ENCODE measurements around the gene PRPF31. TPM values are rescaled to one million over a fixed set of nuclear protein-coding genes. Genes with fewer than 3 reads are reported as not detected.

PRPF31 gene
- total RNA-seq, 2 experiments from 2014 or later = 47.8 to 53.0 TPM

DNA sequence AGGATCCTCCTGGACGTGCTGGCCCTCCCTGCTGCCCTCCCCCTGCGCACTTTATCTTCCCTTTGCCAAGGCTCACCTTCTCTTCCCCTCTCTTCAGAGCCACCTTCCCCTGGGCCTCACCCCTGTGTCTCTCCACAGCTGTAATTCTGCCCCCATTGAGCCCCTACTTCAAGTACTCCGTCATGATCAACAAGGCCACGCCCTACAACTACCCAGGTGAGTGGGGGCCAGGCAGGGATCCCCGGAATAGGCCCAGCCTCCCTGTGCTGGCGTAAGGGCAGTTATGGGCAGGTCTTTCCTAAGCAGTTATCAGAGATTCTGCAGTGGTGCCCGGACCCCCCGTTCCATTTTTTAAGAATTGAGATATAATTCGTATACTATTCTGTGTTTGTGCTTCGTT, 9.8 kb upstream of the PRPF31 start:
- Histone ChIP-seq H2AFZ (ENCODE audit: low read length) (no peak overlapping the region), H3K79me2 (ENCODE audit: insufficient read depth, low read depth, low read length) (peaks cover 27% of the 10 kb centered on the region; the same call in 1 of the 2 replicates), H3K4me3 (ENCODE audit: low read depth, low read length, poor library complexity, severe bottlenecking) (no peak overlapping the region), H3K4me1 (ENCODE audit: insufficient read depth, low read length, poor library complexity, severe bottlenecking) (peaks cover 11% of the 10 kb centered on the region), H3K27ac (ENCODE audit: low read depth, low read length, poor library complexity, severe bottlenecking) (no peak overlapping the region), H3K9me3 (ENCODE audit: low read length) (no peaks in the 10 kb centered on the region), H3K36me3 (ENCODE audit: insufficient read depth, low read length) (peaks cover 57% of the 10 kb centered on the region), H3K9me2 (ENCODE audit: insufficient read depth, low read length) (no peaks in the 10 kb centered on the region), H4K20me1 (ENCODE audit: insufficient read depth, low read length) (no peaks in the 10 kb centered on the region), H3K4me2 (ENCODE audit: low read length) (no peak overlapping the region)
- TF ChIP-seq EZH2phosphoT487 (IDR thresholded peaks at IDR 0.05; ENCODE audit: borderline replicate concordance, low read depth, low read length) (no peak), CTCF (conservative IDR thresholded peaks at IDR 0.05; ENCODE audit: low read length) (no peak)
- intact Hi-C loops (cut with micrococcal nuclease; ENCODE audit: unreplicated experiment) = no loop called here
- CTCF ChIA-PET (ENCODE audit: unreplicated experiment) = no interaction called here
- no peak for DNase-seq (ENCODE audit: low spot score)
- POLR2A ChIA-PET = no interaction called here
- no TSS peak for BruUV-seq (replicated peaks)

- ChIA-PET POLR2A (no interaction called here), CTCF (ENCODE audit: unreplicated experiment) (no interaction called here)
- TF ChIP-seq EZH2phosphoT487 (IDR thresholded peaks at IDR 0.05; ENCODE audit: borderline replicate concordance, low read depth, low read length) = no peak
- TF ChIP-seq CTCF (conservative IDR thresholded peaks at IDR 0.05; ENCODE audit: low read length) = no peak
- H3K79me2 ChIP-seq (ENCODE audit: insufficient read depth, low read depth, low read length) = peaks cover 27% of the 10 kb centered on the region; the same call in 1 of the 2 replicates
- H3K9me2 ChIP-seq (ENCODE audit: insufficient read depth, low read length) = no peaks in the 10 kb centered on the region
- H3K27ac ChIP-seq (ENCODE audit: low read depth, low read length, poor library complexity, severe bottlenecking) = no peak overlapping the region
- no peak overlapping the region for H3K4me3 ChIP-seq (ENCODE audit: low read depth, low read length, poor library complexity, severe bottlenecking)
- BruUV-seq (replicated peaks) = no TSS peak
- peaks cover 63% of the 10 kb centered on the region for H3K36me3 ChIP-seq (ENCODE audit: insufficient read depth, low read length)
- H3K9me3 ChIP-seq (ENCODE audit: low read length) = no peaks in the 10 kb centered on the region
- peaks cover 11% of the 10 kb centered on the region for H3K4me1 ChIP-seq (ENCODE audit: insufficient read depth, low read length, poor library complexity, severe bottlenecking)
- H2AFZ ChIP-seq (ENCODE audit: low read length) = no peak overlapping the region
- H4K20me1 ChIP-seq (ENCODE audit: insufficient read depth, low read length) = no peaks in the 10 kb centered on the region
- H3K4me2 ChIP-seq (ENCODE audit: low read length) = no peak overlapping the region
- intact Hi-C loops (cut with micrococcal nuclease; ENCODE audit: unreplicated experiment) = no loop called here
- no peak for DNase-seq (ENCODE audit: low spot score)
Measured at GRCh38 chr19:54106716-54107115, 8.8 kb upstream of the PRPF31 start.

DNA sequence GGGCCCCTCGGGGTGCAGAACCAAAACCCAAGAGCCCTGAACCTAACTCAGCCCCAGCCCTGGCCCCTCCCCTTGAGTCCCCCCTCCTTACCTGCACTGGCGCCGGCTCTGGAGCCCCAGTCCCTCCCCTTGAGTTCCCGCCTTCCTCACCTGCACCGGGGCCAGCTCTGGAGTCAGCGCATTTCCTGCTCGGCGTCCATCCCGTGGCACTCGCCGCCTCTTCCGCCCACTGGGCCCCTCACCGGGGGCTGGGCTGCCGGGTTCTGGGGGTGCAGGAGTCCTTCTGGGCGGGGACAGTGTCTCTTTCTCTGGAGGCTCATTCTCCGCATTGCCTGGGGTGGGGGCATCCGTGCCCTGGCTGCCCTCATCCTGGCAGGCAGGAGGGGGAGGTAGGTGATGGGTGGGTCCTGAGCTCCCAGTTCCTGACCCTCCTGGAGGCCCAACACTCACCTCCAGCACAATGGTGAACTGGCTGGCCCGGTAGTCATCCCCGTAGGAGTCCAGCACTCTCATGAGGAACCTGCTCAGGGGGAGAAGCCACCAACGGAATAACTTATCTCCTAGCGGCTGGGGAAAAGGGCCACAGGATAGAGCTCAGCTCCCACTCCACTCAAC, 7.6 kb upstream of the PRPF31 start:
- Histone ChIP-seq H3K4me3 (ENCODE audit: low read depth, low read length, poor library complexity, severe bottlenecking) (no peak overlapping the region), H3K79me2 (ENCODE audit: insufficient read depth, low read depth, low read length) (peaks cover 25% of the 10 kb centered on the region; the same call in 1 of the 2 replicates), H4K20me1 (ENCODE audit: insufficient read depth, low read length) (no peaks in the 10 kb centered on the region), H3K27ac (ENCODE audit: low read depth, low read length, poor library complexity, severe bottlenecking) (no peak overlapping the region), H3K4me2 (ENCODE audit: low read length) (no peak overlapping the region), H3K9me3 (ENCODE audit: low read length) (no peaks in the 10 kb centered on the region), H3K36me3 (ENCODE audit: insufficient read depth, low read length) (peaks cover 73% of the 10 kb centered on the region), H3K9me2 (ENCODE audit: insufficient read depth, low read length) (no peaks in the 10 kb centered on the region), H3K4me1 (ENCODE audit: insufficient read depth, low read length, poor library complexity, severe bottlenecking) (peaks cover 7% of the 10 kb centered on the region), H2AFZ (ENCODE audit: low read length) (no peak overlapping the region)
- intact Hi-C loops (cut with micrococcal nuclease; ENCODE audit: unreplicated experiment) = no loop called here
- BruUV-seq (replicated peaks) = no TSS peak
- TF ChIP-seq EZH2phosphoT487 (IDR thresholded peaks at IDR 0.05; ENCODE audit: borderline replicate concordance, low read depth, low read length) (no peak), CTCF (conservative IDR thresholded peaks at IDR 0.05; ENCODE audit: low read length) (no peak)
- POLR2A ChIA-PET = no interaction called here
- DNase-seq (ENCODE audit: low spot score) = no peak
- CTCF ChIA-PET (ENCODE audit: unreplicated experiment) = no interaction called here
